ENCODE data around the gene MLC1.

DNA sequence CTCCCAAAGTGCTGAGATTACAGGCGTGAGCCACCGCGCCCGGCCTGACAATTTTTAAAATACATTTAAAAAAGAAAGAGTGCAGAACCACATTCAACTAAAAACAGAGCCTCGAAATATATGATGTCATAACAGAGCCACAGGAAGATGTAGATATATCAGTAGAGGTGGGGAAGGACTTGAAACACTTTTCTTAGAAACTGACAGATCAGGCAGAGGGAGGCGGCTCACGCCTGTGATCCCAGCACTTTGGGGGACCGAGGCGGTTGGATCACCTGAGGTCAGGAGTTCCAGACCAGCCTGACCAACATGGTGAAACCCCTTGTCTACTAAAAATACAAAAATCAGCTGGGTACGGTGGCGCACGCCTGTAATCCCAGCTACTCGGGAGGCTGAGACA is 7.0 kb downstream of the MLC1 start:
- TF ChIP-seq CTCF (IDR thresholded peaks at IDR 0.05) (no peak), ZFX (IDR thresholded peaks at IDR 0.05; ENCODE audit: borderline replicate concordance) (no peak)
